ENCODE results near the gene PANX1.

Gene PANX1

DNA sequence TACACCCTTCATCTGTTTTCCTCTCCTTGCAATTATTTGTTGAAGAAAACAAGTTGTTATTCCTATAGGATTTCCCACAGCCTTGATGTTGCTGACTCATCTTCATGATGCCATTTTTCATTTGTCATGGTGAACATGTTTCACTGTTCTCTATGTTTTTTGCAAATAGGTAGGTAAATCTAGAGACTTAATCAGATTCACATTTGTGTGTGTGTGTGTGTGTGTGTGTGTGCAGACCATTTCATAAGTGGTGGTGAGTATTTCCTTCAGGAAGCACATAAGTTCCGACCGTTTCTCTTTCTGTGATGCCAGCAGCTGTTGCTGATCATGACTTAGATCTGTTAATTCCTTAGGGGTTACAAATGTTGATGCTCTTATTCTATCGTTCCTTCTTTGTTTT lies 95.4 kb downstream of the PANX1 start:
- no peak for TF ChIP-seq CTCF (IDR thresholded peaks at IDR 0.05; ENCODE audit: low read depth, low read length)
- no peak overlapping the region for H3K27ac ChIP-seq
- DNase-seq = no peak
- no peak overlapping the region for H3K4me3 ChIP-seq (ENCODE audit: low read depth, low read length)
- H3K9me3 ChIP-seq (ENCODE audit: severe bottlenecking) = peaks cover 7% of the 10 kb centered on the region
- H3K27me3 ChIP-seq (ENCODE audit: insufficient read depth, low read depth, severe bottlenecking) = no peaks in the 10 kb centered on the region
- no peaks in the 10 kb centered on the region for H3K36me3 ChIP-seq
